Endothelial cell of umbilical vein (primary cell): Measurements from ENCODE around the gene LOXHD1. TPM values are rescaled to one million over a fixed set of nuclear protein-coding genes. Genes with fewer than 3 reads are reported as not detected.

Experiments
- BruUV-seq: library from RNA; stranded (reverse); fragments of 400-500 nt; replicated peaks from 2 replicates; lab custom pipeline; 2021; lab: Mats Ljungman, UMichigan
- CTCF ChIA-PET: fragments of 300-600, 350-600 bp; sonication (Branson Sonifier 250); formaldehyde crosslinking; loops from one replicate; lab custom pipeline; 2021; ENCODE audit warnings: antibody characterized with exemption, inconsistent platforms; lab: Charles Lee
- POLR2A ChIA-PET: fragments of 300-600, 350-600 bp; sonication (Branson Sonifier 250); formaldehyde crosslinking; loops from one replicate; lab custom pipeline; 2021; ENCODE audit warnings: antibody characterized with exemption, inconsistent platforms; lab: Charles Lee
- DNase-seq: peaks from one replicate; pipeline ENCODE4 v3.0.0-alpha.2; 2011; ENCODE audit warnings: low read depth, low spot score
- FAIRE-seq: peaks from 2 replicates; lab custom pipeline; 2011; peaks lifted over from hg19 to GRCh38; lab: Jason Lieb, UNC
- H2AFZ ChIP-seq: 2 replicates; pipeline ENCODE4 v1.6.0; 2012; ENCODE audit warnings: low read depth, low read length, control low read depth, inconsistent platforms
- H3K27ac ChIP-seq: 2 replicates; pipeline ENCODE4 v1.5.1; 2011; ENCODE audit warnings: low read depth, mild to moderate bottlenecking, control low read depth, low read length, moderate library complexity; ENCODE audit not compliant: insufficient read depth
- H3K27me3 ChIP-seq, 2 experiments: 2 replicates each; pipeline versions ENCODE4 v1.6.0 to v1.6.1; 2011; ENCODE audit warnings: low read length in 2 of 2, mixed read lengths in 1 of 2; ENCODE audit not compliant: control insufficient read depth in 2 of 2, insufficient read depth in 2 of 2
- H3K36me3 ChIP-seq, 2 experiments: 2 replicates in 1 of 2; 3 replicates in 1 of 2; pipeline ENCODE4 v1.5.1; 2011; ENCODE audit warnings: low read length in 2 of 2, mild to moderate bottlenecking in 1 of 2, moderate library complexity in 1 of 2; ENCODE audit not compliant: control insufficient read depth in 2 of 2, insufficient read depth in 2 of 2; ENCODE audit errors: extremely low read depth in 1 of 2
- H3K4me1 ChIP-seq: 3 replicates; pipeline ENCODE4 v1.5.1; 2011; ENCODE audit warnings: mild to moderate bottlenecking, low read length; ENCODE audit not compliant: control insufficient read depth, insufficient read depth; ENCODE audit errors: extremely low read depth
- H3K4me2 ChIP-seq: 2 replicates; pipeline ENCODE4 v1.6.1; 2011; ENCODE audit warnings: low read length, control low read depth, mixed read lengths; ENCODE audit not compliant: insufficient read depth
- H3K4me3 ChIP-seq, 3 experiments: fragments of 200-600 bp in 1 of 3; sonication (generic), shearing (Covaris generic) in 1 of 3; replicated peaks in 1 of 3; 2 replicates each; pipeline ENCODE4 v1.5.1; 2011 to 2016; ENCODE audit warnings: control low read depth in 3 of 3, low read length in 3 of 3, mild to moderate bottlenecking in 2 of 3, inconsistent platforms in 1 of 3, low read depth in 1 of 3, moderate library complexity in 1 of 3; ENCODE audit not compliant: insufficient read depth in 1 of 3
- H3K79me2 ChIP-seq: 2 replicates; pipeline ENCODE4 v1.6.0; 2012; ENCODE audit warnings: low read length, inconsistent platforms; ENCODE audit not compliant: control insufficient read depth, insufficient read depth
- H3K9ac ChIP-seq: replicated peaks from 2 replicates; pipeline ENCODE3; 2011; ENCODE audit warnings: low read length, control low read depth; ENCODE audit not compliant: insufficient read depth; ENCODE audit errors: extremely low read depth
- H3K9me1 ChIP-seq: replicated peaks from 3 replicates; pipeline ENCODE4 v1.6.0; 2011; ENCODE audit warnings: mild to moderate bottlenecking, low read length; ENCODE audit not compliant: control insufficient read depth, insufficient read depth; ENCODE audit errors: extremely low read depth
- H3K9me3 ChIP-seq: replicated peaks from 2 replicates; pipeline ENCODE4 v1.5.1; 2012; ENCODE audit warnings: low read length, inconsistent platforms; ENCODE audit not compliant: control insufficient read depth, insufficient read depth
- H4K20me1 ChIP-seq: replicated peaks from 2 replicates; pipeline ENCODE3; 2011; ENCODE audit warnings: mild to moderate bottlenecking, low read length; ENCODE audit not compliant: control insufficient read depth, insufficient read depth; ENCODE audit errors: extremely low read depth
- EZH2 ChIP-seq: IDR thresholded peaks from 2 replicates; pipeline ENCODE4 v1.6.1; 2012; ENCODE audit warnings: borderline replicate concordance, low read depth, mild to moderate bottlenecking, moderate library complexity, low read length, inconsistent platforms; ENCODE audit not compliant: severe bottlenecking
- FOS ChIP-seq: IDR thresholded peaks from 2 replicates; pipeline ENCODE4 v1.6.1; 2011; ENCODE audit warnings: mild to moderate bottlenecking, low read length, moderate library complexity, borderline replicate concordance; ENCODE audit not compliant: insufficient read depth
- GATA2 ChIP-seq: IDR thresholded peaks from 2 replicates; pipeline ENCODE4 v1.7.0; 2011; ENCODE audit warnings: low read depth, mild to moderate bottlenecking, moderate library complexity, mixed read lengths, low read length; ENCODE audit not compliant: insufficient read length, insufficient read depth
- MYC ChIP-seq: IDR thresholded peaks from one replicate; pipeline ENCODE4 v1.6.1; 2011; ENCODE audit warnings: mild to moderate bottlenecking, low read depth, low read length
- POLR2AphosphoS5 ChIP-seq: IDR thresholded peaks from 2 replicates; pipeline ENCODE4 v1.6.1; 2012; ENCODE audit warnings: low read depth, mild to moderate bottlenecking, control low read depth, low read length, moderate library complexity; ENCODE audit not compliant: insufficient read depth
- dilution Hi-C: fragments of 300-500 bp; cut with MboI; formaldehyde crosslinking; loops from one replicate; pipeline ENCODE4 v1.15.0; 2019; ENCODE audit warnings: low sequenced_read_pairs; ENCODE audit not compliant: extremely low pct_ligation_motif_present
- intact Hi-C: fragments of 100-400 bp; cut with micrococcal nuclease; formaldehyde crosslinking; loops from one replicate; pipeline ENCODE4 v1.10.0; 2022
- polyA plus RNA-seq, 4 experiments: library from polyadenylated mRNA; depleted of rRNA in 3 of 4; stranded (reverse) in 3 of 4; unstranded in 1 of 4; fragments of >200 nt; gene quantifications; 2 replicates each; pipeline versions ENCODE4 v1.2.1 to v1.2.3, GENCODE V29; 2011 to 2012; ENCODE audit warnings: missing spikeins in 1 of 4
- total RNA-seq: library from RNA; stranded (reverse); gene quantifications from 2 replicates; pipeline ENCODE4 v1.2.3, GENCODE V29; 2021
- TF ChIP-seq, protein P1 (sequence below), 2 donors: IDR thresholded peaks; 1 replicate in 1 of 2; 2 replicates in 1 of 2; pipeline ENCODE4 v1.5.1; 2011; ENCODE audit warnings: low read length in 2 of 2, mild to moderate bottlenecking in 2 of 2, moderate library complexity in 2 of 2, control low read depth in 1 of 2, inconsistent platforms in 1 of 2, low read depth in 1 of 2; ENCODE audit not compliant: insufficient read depth in 1 of 2; ENCODE audit errors: extremely low read depth in 1 of 2
- TF ChIP-seq, protein P2 (sequence below): IDR thresholded peaks from 2 replicates; pipeline ENCODE4 v1.6.1; 2011; ENCODE audit not compliant: insufficient read depth, insufficient read length

The LOXHD1 gene
- total and polyA plus RNA-seq, 2 donors (not counting 3 experiments of a cell fraction or from before 2014, with no cell fraction given) = not detected

GRCh38 chr18:46428368-46428767, 228.7 kb downstream of the LOXHD1 start:
- DNase-seq (no peak), FAIRE-seq (no peak)
- TF ChIP-seq POLR2AphosphoS5 (no peak), MYC (no peak), FOS (no peak), EZH2 (no peak), GATA2 (no peak)
- TF ChIP-seq, protein P1, sequence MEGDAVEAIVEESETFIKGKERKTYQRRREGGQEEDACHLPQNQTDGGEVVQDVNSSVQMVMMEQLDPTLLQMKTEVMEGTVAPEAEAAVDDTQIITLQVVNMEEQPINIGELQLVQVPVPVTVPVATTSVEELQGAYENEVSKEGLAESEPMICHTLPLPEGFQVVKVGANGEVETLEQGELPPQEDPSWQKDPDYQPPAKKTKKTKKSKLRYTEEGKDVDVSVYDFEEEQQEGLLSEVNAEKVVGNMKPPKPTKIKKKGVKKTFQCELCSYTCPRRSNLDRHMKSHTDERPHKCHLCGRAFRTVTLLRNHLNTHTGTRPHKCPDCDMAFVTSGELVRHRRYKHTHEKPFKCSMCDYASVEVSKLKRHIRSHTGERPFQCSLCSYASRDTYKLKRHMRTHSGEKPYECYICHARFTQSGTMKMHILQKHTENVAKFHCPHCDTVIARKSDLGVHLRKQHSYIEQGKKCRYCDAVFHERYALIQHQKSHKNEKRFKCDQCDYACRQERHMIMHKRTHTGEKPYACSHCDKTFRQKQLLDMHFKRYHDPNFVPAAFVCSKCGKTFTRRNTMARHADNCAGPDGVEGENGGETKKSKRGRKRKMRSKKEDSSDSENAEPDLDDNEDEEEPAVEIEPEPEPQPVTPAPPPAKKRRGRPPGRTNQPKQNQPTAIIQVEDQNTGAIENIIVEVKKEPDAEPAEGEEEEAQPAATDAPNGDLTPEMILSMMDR (IDR thresholded peaks at IDR 0.05; ENCODE audit: extremely low read depth in 1 of 2, insufficient read depth in 1 of 2, low read depth in 1 of 2, low read length in 2 of 2) = no peak
- TF ChIP-seq, protein P2, sequence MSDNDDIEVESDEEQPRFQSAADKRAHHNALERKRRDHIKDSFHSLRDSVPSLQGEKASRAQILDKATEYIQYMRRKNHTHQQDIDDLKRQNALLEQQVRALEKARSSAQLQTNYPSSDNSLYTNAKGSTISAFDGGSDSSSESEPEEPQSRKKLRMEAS = no peak
- POLR2A ChIA-PET = no interaction called here
- H3K79me2 ChIP-seq = no peaks in the 10 kb centered on the region
- intact Hi-C loops (no loop called here), dilution Hi-C loops (no loop called here)
- no TSS peak for BruUV-seq
- no peak overlapping the region for H3K4me3 ChIP-seq
- H3K36me3 ChIP-seq = no peaks in the 10 kb centered on the region
- CTCF ChIA-PET = interaction anchor here (1.1 kb wide), 1 partner anchor 9 kb away, joined by 4 read pairs; no protein-coding TSS in a partner anchor
- no peak overlapping the region for H3K9ac ChIP-seq
- H2AFZ ChIP-seq = no peak overlapping the region
- no peak overlapping the region for H3K27ac ChIP-seq
- no peaks in the 10 kb centered on the region for H4K20me1 ChIP-seq
- H3K4me2 ChIP-seq = no peak overlapping the region
- no peaks in the 10 kb centered on the region for H3K9me3 ChIP-seq
- H3K4me1 ChIP-seq = no peaks in the 10 kb centered on the region
- no peaks in the 10 kb centered on the region for H3K27me3 ChIP-seq
- H3K9me1 ChIP-seq = no peaks in the 10 kb centered on the region
